T47D (cell line): Measurements from ENCODE around the gene RMDN3.

ENCODE experiments used
- DNase-seq, 2 experiments: peaks; one replicate each; pipeline versions ENCODE4 v3.0.0 to v3.0.0-alpha.2; 2011 to 2012; ENCODE audit warnings: low read depth in 1 of 2, low spot score in 1 of 2
- JUND ChIP-seq: IDR thresholded peaks from 2 replicates; pipeline ENCODE4 v1.6.1; 2012; ENCODE audit warnings: low read depth
- in situ Hi-C: cut with HindIII; loops from 2 replicates; pipeline ENCODE4 v1.10.0; 2016; ENCODE audit warnings: low sequenced_read_pairs, low pct_unique_long_range_greater_than_20kb

The RMDN3 gene

GRCh38 chr15:40755812-40756208 is 756 bp upstream of the RMDN3 start:
- TF ChIP-seq JUND = no peak
- no peak for DNase-seq
- in situ Hi-C loops = no loop called here

- no peak for TF ChIP-seq JUND
- in situ Hi-C loops = no loop called here
- no peak for DNase-seq
These were observed 526 bp downstream of the RMDN3 start for GRCh38 chr15:40754574-40754882.

- no peak for DNase-seq
- in situ Hi-C loops = no loop called here
- no peak for TF ChIP-seq JUND
These were observed 3.3 kb downstream of the RMDN3 start for GRCh38 chr15:40751745-40752144.

- no peak for DNase-seq
- TF ChIP-seq JUND = no peak
- in situ Hi-C loops = no loop called here
These were observed 4.2 kb downstream of the RMDN3 start for GRCh38 chr15:40750885-40751284.

- in situ Hi-C loops = no loop called here
- DNase-seq = no peak
- no peak for TF ChIP-seq JUND
These were observed 5.9 kb downstream of the RMDN3 start for GRCh38 chr15:40749151-40749630.

GRCh38 chr15:40747685-40748631 is 7.1 kb downstream of the RMDN3 start:
- DNase-seq = no peak
- in situ Hi-C loops = no loop called here

GRCh38 chr15:40746916-40747418 is 8.1 kb downstream of the RMDN3 start:
- in situ Hi-C loops = no loop called here
- no peak for DNase-seq

More at GRCh38 chr15:40747685-40748631, 7.1 kb downstream of the RMDN3 start:
- TF ChIP-seq JUND = no peak

GRCh38 chr15:40744815-40745152 is 10.3 kb downstream of the RMDN3 start:
- no peak for TF ChIP-seq JUND
- no peak for DNase-seq
- in situ Hi-C loops = no loop called here

More at GRCh38 chr15:40746916-40747418, 8.1 kb downstream of the RMDN3 start:
- no peak for TF ChIP-seq JUND

GRCh38 chr15:40743921-40744814 is 10.9 kb downstream of the RMDN3 start:
- no peak for DNase-seq
- TF ChIP-seq JUND = no peak
- in situ Hi-C loops = no loop called here

GRCh38 chr15:40743485-40743901 is 11.6 kb downstream of the RMDN3 start:
- no peak for DNase-seq
- no peak for TF ChIP-seq JUND
- in situ Hi-C loops = no loop called here

- in situ Hi-C loops = no loop called here
- no peak for TF ChIP-seq JUND
- DNase-seq = no peak
These were observed 15.2 kb downstream of the RMDN3 start for GRCh38 chr15:40739854-40740253.

- no peak for DNase-seq
- in situ Hi-C loops = no loop called here
- no peak for TF ChIP-seq JUND
These were observed 16.0 kb downstream of the RMDN3 start for GRCh38 chr15:40739047-40739446.

- DNase-seq = peak in 1 of 2 experiments; percentile 22
- no peak for TF ChIP-seq JUND
- in situ Hi-C loops = no loop called here
These were observed 18.0 kb downstream of the RMDN3 start for GRCh38 chr15:40737048-40737447.
